Prostate gland (tissue), 2 donors: Measurements from ENCODE around the gene SLC39A13. TPM values are rescaled to one million over a fixed set of nuclear protein-coding genes. Genes with fewer than 3 reads are reported as not detected.
A peak's percentile ranks its signal among the peaks of the same experiment; 100 is the strongest.

Source experiments
- DNase-seq: peaks from one replicate; pipeline ENCODE4 v3.0.0-alpha.2; 2019; ENCODE audit warnings: low spot score
- H3K27ac ChIP-seq, 2 donors: fragments of 200-600 bp; sonication (generic); 2 replicates each; pipeline ENCODE4 v1.5.1; 2017 to 2019
- H3K27me3 ChIP-seq: fragments of 200-600 bp; sonication (generic); replicated peaks from 2 replicates; pipeline ENCODE4 v1.5.1; 2019; ENCODE audit not compliant: insufficient read depth
- H3K36me3 ChIP-seq, 2 donors: fragments of 200-600 bp; sonication (generic); 1 replicate in 1 of 2; 2 replicates in 1 of 2; pipeline versions ENCODE4 v1.5.1 to v1.8.1; 2017 to 2019
- H3K4me1 ChIP-seq: fragments of 200-600 bp; sonication (generic); replicated peaks from 2 replicates; pipeline ENCODE4 v1.5.1; 2019
- H3K4me3 ChIP-seq, 2 donors: fragments of 200-600 bp; sonication (generic); 2 replicates each; pipeline ENCODE4 v1.5.1; 2017 to 2019
- H3K9me3 ChIP-seq: fragments of 200-600 bp; sonication (generic); 2 replicates; pipeline ENCODE4 v1.5.1; 2017
- POLR2A ChIP-seq: fragments of 450-650 bp; IDR thresholded peaks from one replicate; pipeline ENCODE4 v1.6.1; 2016; ENCODE audit warnings: antibody characterized with exemption, mild to moderate bottlenecking
- POLR2AphosphoS5 ChIP-seq: sonication (generic); formaldehyde crosslinking; IDR thresholded peaks from one replicate; pipeline ENCODE4 v1.6.1; 2017; ENCODE audit warnings: antibody characterized with exemption
- WGBS: methylation state at CpG from one replicate; pipeline ENCODE4 v1.1.5; 2018; 5-methylcytosine and 5-hydroxymethylcytosine counted together
- intact Hi-C: fragments of 100-400 bp; cut with DNase I; formaldehyde crosslinking; loops from one replicate; pipeline ENCODE4 v1.14.2; 2022
- total RNA-seq, 2 donors: library from RNA; depleted of rRNA; stranded (reverse); fragments of >200 nt; gene quantifications; one replicate each; pipeline ENCODE4 v1.1.0, GENCODE V29; 2016
- TF ChIP-seq, protein P1 (sequence below), 4 experiments: fragments of 200-600 bp in 2 of 4; fragments of 450-650 bp in 2 of 4; sonication (generic) in 2 of 4; IDR thresholded peaks; 1 replicate in 3 of 4; 2 replicates in 1 of 4; pipeline ENCODE4 v1.5.1; 2016 to 2019; ENCODE audit warnings: antibody characterized with exemption in 4 of 4, mild to moderate bottlenecking in 2 of 4, moderate library complexity in 2 of 4

Gene SLC39A13
- total RNA-seq, 2 donors from 2014 or later, result 53.1 to 93.7 TPM

DNA sequence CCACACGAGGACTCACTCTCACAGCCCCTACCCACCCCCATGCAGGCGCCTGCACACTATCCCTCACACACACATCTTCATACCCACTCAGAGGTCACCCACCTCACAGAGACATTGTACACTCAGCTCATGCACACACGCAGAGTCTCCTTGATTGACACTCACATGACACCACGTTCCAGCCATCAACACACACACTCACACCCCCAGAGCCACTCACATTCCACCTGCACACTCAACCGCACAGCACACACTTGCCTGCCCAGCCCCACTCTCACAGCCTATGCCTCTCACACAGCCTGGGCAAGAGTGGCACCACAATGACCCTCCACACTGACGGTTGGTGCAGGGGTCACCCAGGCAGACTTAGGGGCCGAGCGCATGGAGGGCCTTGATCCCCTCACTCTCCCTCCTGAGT lies 32.3 kb upstream of the SLC39A13 start:
- WGBS, result 74% methylated on average over 8 of the region's 8 CpGs
- Histone ChIP-seq H3K9me3 (no peaks in the 10 kb centered on the region), H3K4me1 (no peaks in the 10 kb centered on the region), H3K36me3 (no peaks in the 10 kb centered on the region), H3K27ac (no peak overlapping the region), H3K4me3 (no peak overlapping the region), H3K27me3 (no peaks in the 10 kb centered on the region)
- TF ChIP-seq POLR2AphosphoS5 (no peak), POLR2A (no peak)
- TF ChIP-seq, protein P1, sequence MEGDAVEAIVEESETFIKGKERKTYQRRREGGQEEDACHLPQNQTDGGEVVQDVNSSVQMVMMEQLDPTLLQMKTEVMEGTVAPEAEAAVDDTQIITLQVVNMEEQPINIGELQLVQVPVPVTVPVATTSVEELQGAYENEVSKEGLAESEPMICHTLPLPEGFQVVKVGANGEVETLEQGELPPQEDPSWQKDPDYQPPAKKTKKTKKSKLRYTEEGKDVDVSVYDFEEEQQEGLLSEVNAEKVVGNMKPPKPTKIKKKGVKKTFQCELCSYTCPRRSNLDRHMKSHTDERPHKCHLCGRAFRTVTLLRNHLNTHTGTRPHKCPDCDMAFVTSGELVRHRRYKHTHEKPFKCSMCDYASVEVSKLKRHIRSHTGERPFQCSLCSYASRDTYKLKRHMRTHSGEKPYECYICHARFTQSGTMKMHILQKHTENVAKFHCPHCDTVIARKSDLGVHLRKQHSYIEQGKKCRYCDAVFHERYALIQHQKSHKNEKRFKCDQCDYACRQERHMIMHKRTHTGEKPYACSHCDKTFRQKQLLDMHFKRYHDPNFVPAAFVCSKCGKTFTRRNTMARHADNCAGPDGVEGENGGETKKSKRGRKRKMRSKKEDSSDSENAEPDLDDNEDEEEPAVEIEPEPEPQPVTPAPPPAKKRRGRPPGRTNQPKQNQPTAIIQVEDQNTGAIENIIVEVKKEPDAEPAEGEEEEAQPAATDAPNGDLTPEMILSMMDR (IDR thresholded peaks at IDR 0.05), result no peak
- intact Hi-C loops, result loop anchor here (10.0 kb wide), 1 partner anchor 479 kb away; no protein-coding TSS in a partner anchor
- no peak for DNase-seq

DNA sequence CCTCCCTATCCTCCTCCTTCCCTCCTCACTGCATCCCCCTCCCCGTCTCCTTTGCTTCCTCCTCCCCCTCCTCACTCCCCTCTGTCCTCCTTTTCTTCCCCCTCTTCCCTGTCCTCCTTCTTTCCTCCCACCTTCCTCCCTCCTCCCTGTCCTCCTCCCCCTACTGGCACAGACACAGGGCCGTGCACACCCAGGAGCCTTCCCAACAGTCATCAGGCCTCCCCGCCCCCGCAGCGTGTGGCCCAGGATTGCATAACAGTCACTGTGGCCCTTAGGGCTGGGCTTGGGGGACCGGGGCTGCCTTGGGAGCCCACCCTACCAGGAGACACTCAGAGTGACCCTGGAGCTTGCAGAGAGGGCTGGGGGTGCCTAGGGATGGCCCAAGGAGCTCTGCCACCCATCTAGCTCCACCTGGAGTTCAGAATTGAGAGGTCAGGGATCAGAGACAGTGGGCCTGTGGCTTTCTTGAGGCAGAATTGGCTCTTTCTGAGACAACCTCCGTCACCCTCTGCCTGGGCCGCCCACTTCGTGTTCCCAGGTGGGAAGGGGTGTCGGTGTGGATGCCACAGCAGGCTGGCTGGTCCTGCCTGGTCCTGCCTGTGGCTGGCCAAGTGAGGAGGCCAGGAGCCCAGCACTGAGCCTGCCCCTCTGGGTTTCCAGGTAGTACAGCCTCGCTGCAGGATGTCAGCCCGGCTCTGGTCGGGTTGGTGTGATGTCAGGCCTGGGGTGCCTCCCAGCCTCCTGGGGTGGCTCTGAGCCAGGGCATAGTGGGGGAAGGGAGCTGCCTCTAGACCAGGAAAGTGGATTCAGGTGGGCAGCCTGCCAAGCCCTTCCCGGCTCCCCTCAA lies 31.6 kb upstream of the SLC39A13 start:
- intact Hi-C loops, result loop anchor here (10.0 kb wide), 1 partner anchor 478 kb away; no protein-coding TSS in a partner anchor
- DNase-seq, result no peak
- H3K4me3 ChIP-seq, result no peak overlapping the region
- H3K36me3 ChIP-seq, result no peaks in the 10 kb centered on the region
- no peaks in the 10 kb centered on the region for H3K4me1 ChIP-seq
- TF ChIP-seq, protein P1 (IDR thresholded peaks at IDR 0.05), result no peak
- no peak for TF ChIP-seq POLR2AphosphoS5
- TF ChIP-seq POLR2A, result no peak
- WGBS, result 58% methylated on average over 14 of the region's 14 CpGs
- no peaks in the 10 kb centered on the region for H3K9me3 ChIP-seq
- H3K27me3 ChIP-seq, result no peaks in the 10 kb centered on the region
- H3K27ac ChIP-seq, result no peak overlapping the region

DNA sequence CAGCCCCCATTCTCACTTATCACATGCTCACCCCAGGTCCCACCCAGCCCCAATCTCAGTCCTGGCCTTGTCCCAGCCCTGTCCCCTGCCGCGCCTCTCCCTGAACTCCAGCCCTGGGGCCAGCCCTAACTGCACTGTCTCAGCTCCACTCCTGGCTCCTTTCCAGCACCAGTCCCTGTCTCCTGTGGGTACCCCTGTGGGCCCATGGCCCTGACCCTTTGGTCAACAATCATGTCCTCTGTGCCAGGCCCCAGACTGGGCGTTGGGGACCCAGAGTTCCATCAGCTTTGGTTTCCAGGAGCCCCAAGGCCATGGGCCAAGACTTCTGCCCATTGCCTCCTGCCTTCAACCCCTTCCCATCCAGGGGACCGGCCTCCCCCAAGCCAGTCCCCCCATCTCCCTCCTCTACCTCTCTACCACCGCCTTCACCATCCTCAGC lies 30.8 kb upstream of the SLC39A13 start:
- 88% methylated on average over 5 of the region's 5 CpGs for WGBS
- intact Hi-C loops, result loop anchor here (10.0 kb wide), 1 partner anchor 477 kb away; no protein-coding TSS in a partner anchor

DNA sequence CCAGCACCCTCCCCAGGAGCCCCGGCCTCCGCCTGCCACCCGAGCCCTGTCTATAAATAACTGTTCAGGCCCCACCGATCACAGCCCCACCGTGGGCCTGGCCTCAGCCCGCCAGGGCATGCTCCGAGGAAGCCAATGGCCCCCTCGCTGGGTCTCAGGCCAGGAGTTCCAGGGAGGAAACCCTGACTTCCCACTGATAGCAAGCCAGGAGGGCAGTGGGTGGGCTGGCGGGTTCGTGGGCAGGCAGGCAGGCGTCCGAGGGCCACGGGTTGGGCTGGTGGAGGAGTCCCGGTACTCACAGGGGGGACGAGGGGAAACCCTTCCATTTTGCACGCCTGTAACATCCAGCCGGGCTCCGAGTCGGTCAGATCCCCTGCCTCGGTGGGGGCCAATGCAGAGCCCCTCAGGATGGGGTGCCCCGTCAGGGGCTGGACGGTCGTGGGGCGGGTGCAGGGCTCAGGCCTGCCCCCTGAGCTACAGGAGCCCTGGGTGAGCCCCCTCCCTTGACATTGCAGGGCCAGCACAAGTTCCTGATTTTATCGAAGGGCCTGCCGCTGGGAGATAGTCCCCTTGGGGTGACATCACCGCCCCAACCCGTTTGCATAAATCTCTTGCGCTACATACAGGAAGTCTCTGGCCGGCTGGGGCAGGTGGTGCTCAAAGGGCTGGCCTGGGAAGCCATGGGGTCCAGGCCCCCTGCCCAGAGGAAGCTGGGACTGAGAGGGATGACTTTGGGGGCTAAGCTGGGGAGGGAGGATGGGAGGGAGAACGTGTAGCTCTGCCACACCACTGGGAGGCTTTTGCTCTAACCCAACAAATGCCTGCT lies 30.2 kb upstream of the SLC39A13 start, which contains the start of gene SPI1:
TSS of gene SPI1 (minus strand) at position 538 of the 826 bp plus-strand sequence. CDS start at position 344, 194 bp downstream.
- WGBS, result 62% methylated on average over 18 of the region's 31 CpGs
- H3K9me3 ChIP-seq, result no peaks in the 10 kb centered on the region

More for the DNA sequence above, 30.8 kb upstream of the SLC39A13 start:
- Histone ChIP-seq H3K27me3 (no peaks in the 10 kb centered on the region), H3K4me3 (peak overlapping the region in 1 of 2 donors; percentile 10), H3K27ac (no peak overlapping the region), H3K36me3 (no peaks in the 10 kb centered on the region), H3K4me1 (no peaks in the 10 kb centered on the region), H3K9me3 (no peaks in the 10 kb centered on the region)
- no peak for DNase-seq
- no peak for TF ChIP-seq POLR2A
- TF ChIP-seq, protein P1 (IDR thresholded peaks at IDR 0.05), result no peak
- no peak for TF ChIP-seq POLR2AphosphoS5

More for the DNA sequence above, 30.2 kb upstream of the SLC39A13 start, which contains the start of gene SPI1:
- TF ChIP-seq, protein P1 (IDR thresholded peaks at IDR 0.05), result no peak
- TF ChIP-seq POLR2AphosphoS5 (no peak), POLR2A (no peak)
- no peaks in the 10 kb centered on the region for H3K27me3 ChIP-seq
- H3K4me3 ChIP-seq, result peak within 1 kb of the TSS; percentile 3 to 10
- no peak within 1 kb of the TSS for H3K27ac ChIP-seq
- no peaks in the 10 kb centered on the region for H3K4me1 ChIP-seq
- intact Hi-C loops, result loop anchor here (10.0 kb wide), 1 partner anchor 477 kb away; no protein-coding TSS in a partner anchor
- no peak for DNase-seq
- no peaks in the 10 kb centered on the region for H3K36me3 ChIP-seq
